Stimulated activated CD8-positive, alpha-beta memory T cell treated with anti-CD3 and anti-CD28 coated beads, Interleukin-12 subunit alpha, Interleukin-12 subunit beta, amount 100 ng/mL, for 1 hour (primary cell): Measurements from ENCODE around the gene APBB2.

Experiments used
- DNase-seq: peaks from one replicate; pipeline ENCODE4 v3.0.0-alpha.2; 2020; ENCODE audit warnings: low read depth

APBB2 gene

DNA sequence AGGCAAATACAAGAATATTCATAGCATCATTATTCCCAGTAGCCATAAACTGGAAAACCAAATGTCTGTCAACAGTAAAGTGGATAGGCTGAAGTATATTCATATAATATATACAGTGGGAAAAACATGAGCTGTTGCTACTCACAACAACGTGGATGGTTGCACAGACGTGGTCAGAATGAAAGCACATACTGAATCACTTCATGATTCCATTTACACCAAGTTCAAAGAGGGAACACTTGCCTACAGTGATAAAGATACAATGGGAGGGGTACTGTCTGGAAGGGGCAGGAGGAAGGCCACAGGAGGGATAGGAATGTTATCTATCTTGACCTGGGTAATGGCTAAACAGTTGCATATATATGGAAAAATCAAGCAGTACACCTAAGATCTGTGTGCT lies 25.3 kb downstream of the APBB2 start:
- DNase-seq, result no peak

DNA sequence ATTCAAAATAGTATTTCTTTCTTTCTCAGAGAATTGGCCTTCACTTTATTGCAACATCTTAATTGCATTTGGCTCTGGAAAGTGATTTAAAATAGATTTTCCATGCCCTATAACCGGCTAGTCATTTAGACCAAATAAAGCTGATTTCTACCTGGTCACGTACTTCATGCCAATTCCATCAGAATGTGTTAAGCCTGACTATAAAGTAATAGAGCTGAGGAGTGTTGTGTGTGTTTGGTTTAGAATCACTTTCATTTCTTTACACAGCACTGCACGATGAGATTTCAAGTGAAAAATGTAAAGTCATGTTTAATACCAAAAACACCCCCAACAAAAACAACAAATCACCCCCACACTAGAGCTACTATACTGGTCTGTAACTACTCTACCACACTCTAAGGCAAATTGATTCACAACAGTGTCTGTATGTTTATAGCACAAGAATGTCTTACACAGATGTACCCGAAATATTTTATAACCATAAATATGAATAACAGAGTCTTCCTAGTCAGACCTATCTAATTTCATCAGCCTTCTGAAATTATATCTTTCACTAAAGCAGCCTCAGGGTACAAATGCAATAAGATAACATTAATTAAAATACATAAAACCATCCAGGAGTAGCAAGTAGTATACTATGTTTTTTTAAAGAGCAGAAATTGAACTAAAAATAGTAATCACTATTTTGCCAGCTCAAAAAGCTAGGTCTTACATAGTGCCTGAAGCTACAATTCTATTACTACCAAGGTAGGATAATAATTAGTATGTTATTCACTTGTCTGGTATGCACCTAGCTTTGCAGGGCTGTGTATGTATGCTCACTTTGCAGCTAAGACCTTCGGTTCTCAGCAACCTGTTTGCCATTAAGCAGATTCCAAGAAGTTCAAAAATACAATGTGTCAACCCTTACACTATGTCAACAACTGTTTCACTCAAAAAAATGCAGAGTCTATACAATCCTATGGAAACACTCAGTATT lies 28.4 kb downstream of the APBB2 start:
- no peak for DNase-seq

- no peak for DNase-seq
Measured at GRCh38 chr4:41184009-41184408, 30.3 kb downstream of the APBB2 start.

DNA sequence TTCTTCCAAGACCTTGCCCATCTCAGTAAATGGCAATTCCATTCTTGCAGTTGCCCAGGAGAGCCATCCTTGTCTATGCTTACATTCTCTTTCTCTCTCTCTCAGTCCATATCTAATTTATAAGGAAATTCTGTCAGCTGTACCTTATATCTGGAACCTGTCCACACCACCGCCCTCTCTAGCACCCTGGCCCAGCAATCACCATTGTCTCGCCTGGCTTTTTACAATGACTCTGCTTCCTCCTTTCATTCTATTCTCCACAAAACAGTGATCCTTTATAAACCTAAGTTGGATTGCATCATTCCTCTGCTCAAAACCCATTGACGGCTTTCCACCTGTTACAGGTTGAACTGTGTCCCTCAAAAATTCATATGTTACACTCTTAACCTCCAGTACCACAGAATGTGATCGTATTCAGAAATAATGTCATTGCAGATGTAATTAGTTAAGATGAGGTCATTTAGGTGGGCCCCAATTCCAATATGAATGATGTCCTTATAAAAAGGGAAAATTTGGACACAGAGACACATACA lies 31.3 kb downstream of the APBB2 start:
- DNase-seq, result no peak

GRCh38 chr4:41181037-41181436 lies 33.3 kb downstream of the APBB2 start:
- no peak for DNase-seq

DNA sequence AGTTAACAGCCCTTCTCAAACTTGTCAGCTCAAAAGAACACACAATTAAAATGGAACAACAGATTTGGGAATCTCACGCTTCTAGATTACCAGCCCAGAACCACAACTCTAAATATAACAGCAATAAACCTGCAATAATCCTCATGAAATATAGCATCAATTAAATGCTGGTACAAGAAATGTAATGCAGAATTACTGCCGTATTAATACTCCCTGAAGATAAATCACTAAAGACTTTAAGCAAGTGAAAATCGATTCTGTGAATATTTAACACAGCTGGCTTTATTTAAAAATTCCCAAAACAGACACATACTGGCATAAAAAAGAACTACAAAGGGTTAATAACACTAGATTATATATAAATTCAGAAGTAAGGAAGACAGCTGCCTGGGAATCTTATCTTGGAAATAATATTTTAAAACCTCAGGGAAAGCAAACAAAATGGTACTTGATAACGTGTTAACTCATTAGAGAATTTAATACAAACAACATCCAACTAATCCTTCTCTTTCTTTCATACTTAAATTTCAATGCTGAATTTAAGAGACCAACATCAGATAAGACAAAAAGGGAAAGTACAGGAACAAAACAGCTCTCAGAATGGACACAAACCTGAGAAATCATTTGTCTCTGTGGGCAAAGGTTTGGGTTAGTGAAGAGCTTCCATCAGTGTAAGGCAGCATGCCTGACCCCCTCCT lies 34.7 kb downstream of the APBB2 start:
- DNase-seq, result no peak

- no peak for DNase-seq
Measured at GRCh38 chr4:41178372-41179370, 35.7 kb downstream of the APBB2 start.

DNA sequence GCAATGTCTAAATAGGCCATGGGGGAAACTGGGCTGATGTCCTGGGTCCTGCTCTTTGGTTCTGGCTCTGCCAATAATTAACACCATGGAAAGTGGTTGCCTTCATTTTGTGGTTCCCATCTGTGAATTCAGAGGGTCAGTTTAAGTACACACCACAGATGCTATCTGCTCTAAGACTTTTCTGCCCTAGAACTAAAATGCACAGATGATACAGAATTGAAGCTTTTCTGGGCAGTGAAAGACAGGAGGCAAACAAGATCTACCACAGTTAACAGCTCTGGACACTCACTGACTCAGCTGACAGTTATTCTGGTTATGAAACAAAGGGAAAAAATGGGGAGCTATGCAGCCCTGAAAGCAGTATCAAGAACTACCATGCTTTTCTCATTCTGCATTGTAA lies 37.3 kb downstream of the APBB2 start:
- DNase-seq, result no peak

DNA sequence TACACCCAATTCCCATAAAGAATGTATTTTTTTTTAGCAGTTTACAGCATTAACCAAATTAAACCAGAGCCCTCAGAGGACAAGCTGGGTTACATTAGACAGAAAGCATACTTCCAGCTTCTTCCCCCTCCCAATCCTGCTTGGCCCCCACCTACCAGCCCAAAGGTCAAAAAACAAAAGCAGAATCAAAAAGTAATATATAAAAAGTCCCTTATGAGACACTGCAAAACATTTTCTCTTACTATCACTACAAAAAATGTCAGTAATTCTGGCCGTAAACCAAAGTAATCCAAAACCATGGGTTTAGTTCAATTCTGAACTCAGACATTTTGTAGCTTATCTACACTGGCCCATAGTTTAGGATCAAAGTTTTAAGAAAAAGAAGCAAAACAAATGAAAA lies 38.0 kb downstream of the APBB2 start:
- no peak for DNase-seq

GRCh38 chr4:41175794-41176193 lies 38.5 kb downstream of the APBB2 start:
- DNase-seq, result no peak

DNA sequence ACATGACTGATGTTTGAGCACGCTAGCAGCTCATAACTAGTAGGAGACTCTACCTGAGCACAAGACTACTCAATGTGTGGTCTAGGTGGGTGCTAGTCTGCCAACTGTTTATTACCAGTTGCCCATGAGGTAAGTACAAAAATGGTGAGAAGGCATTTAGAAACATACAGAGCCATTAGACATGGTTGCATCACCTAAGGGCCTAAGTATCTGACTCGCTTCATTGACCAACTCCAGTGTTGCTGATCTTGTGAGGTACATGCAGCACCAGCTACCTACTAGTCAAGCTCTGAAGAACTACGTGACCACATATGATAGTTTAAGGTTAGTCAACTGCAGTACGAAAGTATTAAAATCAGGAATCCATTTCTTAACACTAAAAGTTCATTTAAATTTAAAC lies 39.9 kb downstream of the APBB2 start:
- DNase-seq, result no peak

GRCh38 chr4:41172786-41173185 lies 41.6 kb downstream of the APBB2 start:
- DNase-seq, result no peak

- no peak for DNase-seq
Measured at GRCh38 chr4:41169256-41169800, 45.0 kb downstream of the APBB2 start.

- DNase-seq, result no peak
Measured at GRCh38 chr4:41167191-41167590, 47.2 kb downstream of the APBB2 start.

GRCh38 chr4:41164405-41164804 lies 49.9 kb downstream of the APBB2 start:
- no peak for DNase-seq

DNA sequence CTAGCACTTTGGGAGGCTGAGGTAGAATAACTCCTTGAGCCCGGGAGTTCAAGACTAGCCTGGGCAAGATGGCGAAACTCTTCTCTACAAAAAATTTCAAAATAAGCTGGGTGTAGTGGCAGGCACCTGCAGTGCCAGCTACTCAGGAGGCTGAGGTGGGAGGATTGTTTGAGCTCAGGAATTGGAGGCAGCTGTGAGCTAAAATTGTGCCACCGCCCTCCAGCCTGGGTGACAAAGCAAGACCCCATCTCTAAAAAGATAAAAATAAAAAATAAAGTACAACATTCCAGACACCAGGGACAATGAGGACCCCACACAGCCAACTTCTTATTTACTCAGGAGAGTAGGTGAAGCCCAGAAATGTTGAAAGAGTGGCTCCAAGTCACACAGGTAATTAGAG lies 53.0 kb downstream of the APBB2 start:
- DNase-seq, result no peak

GRCh38 chr4:41160856-41161255 lies 53.5 kb downstream of the APBB2 start:
- DNase-seq, result no peak

DNA sequence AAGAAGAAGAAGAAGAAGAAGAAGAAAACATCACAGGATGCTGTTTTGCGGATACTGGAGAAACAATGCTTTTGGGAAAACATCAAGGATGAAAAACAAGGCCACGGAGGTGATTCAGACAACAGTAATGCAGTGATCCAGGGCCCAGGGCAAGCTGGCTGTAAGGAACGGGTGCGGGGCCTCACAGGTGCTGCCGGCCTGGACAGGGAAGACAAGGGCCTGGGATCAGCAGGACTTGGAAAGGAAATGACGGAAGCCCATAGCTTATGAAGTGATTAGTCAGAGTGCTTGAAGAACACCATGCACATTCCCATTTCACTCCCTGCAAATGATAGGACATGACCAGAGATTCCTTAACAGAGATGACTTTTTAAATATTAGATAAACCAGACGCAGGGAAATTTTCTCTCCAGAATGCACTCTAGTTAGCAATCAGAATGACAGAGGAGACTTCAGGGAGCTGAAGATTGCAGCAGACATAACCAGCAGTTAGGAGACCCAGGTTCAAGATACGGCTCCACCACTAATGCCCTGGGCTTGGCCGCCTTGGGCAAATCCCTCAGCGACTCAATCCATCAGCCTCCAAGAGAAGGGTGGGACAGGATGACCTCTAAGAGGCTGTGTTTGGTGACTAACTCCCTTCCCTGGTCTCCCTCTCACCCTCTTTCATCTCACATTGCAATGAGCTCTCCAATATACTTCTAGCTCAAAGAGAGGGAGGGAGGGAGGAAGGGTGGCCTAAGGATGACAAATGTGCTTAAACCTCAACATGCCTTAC lies 54.1 kb downstream of the APBB2 start:
- DNase-seq, result no peak

DNA sequence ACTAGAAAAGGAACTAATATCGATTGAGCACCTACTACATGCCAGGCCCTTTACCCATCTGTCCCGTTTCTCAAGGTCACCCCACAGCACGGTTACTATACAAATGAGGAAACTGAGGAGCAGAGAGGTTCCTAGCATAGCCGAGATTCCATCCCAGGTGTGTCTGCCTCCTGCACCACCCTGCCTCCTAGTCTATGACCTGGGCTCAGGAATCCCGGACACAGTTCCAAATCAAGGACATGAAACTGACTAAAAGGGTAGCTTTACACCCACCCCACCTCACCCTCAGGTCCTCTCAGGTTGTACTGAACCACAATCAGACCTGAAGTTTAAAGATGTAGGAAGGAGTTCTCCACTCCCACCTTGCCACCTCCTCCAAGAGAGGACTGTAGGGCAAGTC lies 55.6 kb downstream of the APBB2 start:
- DNase-seq, result no peak

DNA sequence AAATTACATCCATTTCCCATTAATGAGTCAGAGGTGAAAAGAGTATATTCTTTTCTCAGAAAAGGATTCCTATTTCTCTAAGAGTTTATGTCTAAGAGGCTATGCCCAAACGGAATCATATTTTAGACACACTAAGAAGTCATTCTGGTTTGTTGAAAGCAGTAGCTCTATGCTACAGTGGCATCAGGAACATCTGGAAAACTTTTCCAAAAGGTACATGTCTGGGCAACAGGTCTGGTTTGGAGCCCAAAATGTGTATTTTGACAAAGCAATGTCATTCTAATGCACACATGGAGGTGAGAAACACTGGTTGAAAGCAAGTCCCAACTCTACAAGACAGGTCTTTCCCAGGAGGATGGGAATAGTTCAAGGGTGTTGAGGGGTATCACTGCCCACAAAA lies 56.1 kb downstream of the APBB2 start:
- no peak for DNase-seq

- no peak for DNase-seq
Measured at GRCh38 chr4:41157009-41157408, 57.3 kb downstream of the APBB2 start.
